Measurements from ENCODE around the gene DHRS4L2.
"Not testable (repeated sequence)": the region's sequence is repeated elsewhere in the genome, so short reads cannot be mapped to it uniquely, and the experiment has no call there.

DHRS4L2 gene

DNA sequence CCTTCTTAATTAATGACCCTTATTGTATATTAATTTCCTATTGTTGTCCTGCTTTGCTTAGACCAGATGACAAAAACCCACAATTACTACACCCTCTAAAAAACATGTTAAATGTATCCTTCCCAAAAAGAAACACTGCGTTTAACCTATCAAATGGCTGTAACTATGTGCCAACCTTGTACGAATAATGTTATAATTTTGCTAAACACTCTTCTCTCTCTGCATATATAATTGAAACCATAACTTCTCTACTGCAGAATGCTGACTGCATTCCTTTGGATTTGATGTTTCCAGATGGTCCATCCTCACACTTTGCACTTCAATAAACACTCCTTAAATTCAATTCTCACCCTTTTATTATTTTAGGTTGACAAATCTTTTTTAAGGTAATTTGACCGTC is 31.8 kb downstream of the DHRS4L2 start:
- not testable (repeated sequence) for DNase-seq

DNA sequence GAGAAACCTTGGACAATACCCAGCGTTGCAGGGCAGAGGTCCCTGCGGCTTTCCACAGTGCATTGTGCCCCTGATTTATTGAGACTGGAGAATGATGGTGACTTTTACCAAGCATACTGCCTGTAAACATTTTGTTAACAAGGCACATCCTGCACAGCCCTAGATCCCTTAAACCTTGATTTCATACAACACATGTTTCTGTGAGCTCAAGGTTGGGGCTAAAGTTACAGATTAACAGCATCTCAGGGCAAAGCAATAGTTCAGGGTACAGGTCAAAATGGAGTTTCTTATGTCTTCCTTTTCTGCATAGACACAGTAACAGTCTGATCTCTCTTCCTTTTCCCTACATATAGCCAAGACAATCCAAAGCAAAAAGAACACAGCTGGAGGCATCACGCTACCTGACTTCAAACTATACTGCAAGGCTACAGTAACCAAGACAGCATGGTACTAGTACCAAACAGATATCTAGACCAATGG is 36.2 kb downstream of the DHRS4L2 start:
- not testable (repeated sequence) for DNase-seq

- not testable (repeated sequence) for DNase-seq
Measured at GRCh38 chr14:24029687-24030086, 41.0 kb downstream of the DHRS4L2 start.

GRCh38 chr14:24031331-24031730 is 42.6 kb downstream of the DHRS4L2 start:
- not testable (repeated sequence) for DNase-seq

GRCh38 chr14:24032727-24033418 is 44.1 kb downstream of the DHRS4L2 start:
- DNase-seq: no peak

GRCh38 chr14:24035769-24036168 is 47.0 kb downstream of the DHRS4L2 start:
- DNase-seq: not testable (repeated sequence)

- DNase-seq: peak; percentile 76
Measured at GRCh38 chr14:24036169-24036962, 47.6 kb downstream of the DHRS4L2 start.

GRCh38 chr14:24036963-24037657 is 48.4 kb downstream of the DHRS4L2 start:
- not testable (repeated sequence) for DNase-seq

DNA sequence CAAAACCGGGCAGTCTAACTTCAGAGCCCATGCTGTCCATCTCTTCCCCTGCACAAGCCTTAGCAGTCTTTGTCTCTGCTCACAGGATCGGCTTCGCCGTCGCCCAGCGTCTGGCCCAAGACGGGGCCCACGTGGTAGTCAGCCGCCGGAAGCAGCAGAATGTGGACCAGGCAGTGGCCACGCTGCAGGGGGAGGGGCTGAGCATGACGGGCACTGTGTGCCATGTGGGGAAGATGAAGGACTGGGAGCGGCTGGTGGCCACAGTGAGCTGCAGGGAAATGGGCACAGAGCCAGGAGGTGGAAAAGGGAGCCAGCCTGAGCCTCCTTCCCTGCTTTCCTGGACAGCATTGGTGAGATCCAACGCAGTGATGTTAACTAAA is 48.9 kb downstream of the DHRS4L2 start:
- no peak for DNase-seq

GRCh38 chr14:24038686-24039085 is 50.0 kb downstream of the DHRS4L2 start:
- DNase-seq: no peak

GRCh38 chr14:24040692-24041091 is 52.0 kb downstream of the DHRS4L2 start:
- no peak for DNase-seq

- DNase-seq: no peak
Measured at GRCh38 chr14:24042746-24043145, 54.0 kb downstream of the DHRS4L2 start.

GRCh38 chr14:24049002-24049401 is 60.3 kb downstream of the DHRS4L2 start:
- DNase-seq: peak; percentile 20

GRCh38 chr14:24050753-24051152 is 62.0 kb downstream of the DHRS4L2 start:
- DNase-seq: not testable (repeated sequence)

GRCh38 chr14:24051176-24051788 is 62.6 kb downstream of the DHRS4L2 start:
- DNase-seq: no peak

- peak; percentile 48 for DNase-seq
Measured at GRCh38 chr14:24051789-24052655, 63.3 kb downstream of the DHRS4L2 start, which contains the start of gene CARMIL3. TSS of gene CARMIL3 (plus strand) at chr14:24052009. CDS start at chr14:24052154, 145 bp downstream.

DNA sequence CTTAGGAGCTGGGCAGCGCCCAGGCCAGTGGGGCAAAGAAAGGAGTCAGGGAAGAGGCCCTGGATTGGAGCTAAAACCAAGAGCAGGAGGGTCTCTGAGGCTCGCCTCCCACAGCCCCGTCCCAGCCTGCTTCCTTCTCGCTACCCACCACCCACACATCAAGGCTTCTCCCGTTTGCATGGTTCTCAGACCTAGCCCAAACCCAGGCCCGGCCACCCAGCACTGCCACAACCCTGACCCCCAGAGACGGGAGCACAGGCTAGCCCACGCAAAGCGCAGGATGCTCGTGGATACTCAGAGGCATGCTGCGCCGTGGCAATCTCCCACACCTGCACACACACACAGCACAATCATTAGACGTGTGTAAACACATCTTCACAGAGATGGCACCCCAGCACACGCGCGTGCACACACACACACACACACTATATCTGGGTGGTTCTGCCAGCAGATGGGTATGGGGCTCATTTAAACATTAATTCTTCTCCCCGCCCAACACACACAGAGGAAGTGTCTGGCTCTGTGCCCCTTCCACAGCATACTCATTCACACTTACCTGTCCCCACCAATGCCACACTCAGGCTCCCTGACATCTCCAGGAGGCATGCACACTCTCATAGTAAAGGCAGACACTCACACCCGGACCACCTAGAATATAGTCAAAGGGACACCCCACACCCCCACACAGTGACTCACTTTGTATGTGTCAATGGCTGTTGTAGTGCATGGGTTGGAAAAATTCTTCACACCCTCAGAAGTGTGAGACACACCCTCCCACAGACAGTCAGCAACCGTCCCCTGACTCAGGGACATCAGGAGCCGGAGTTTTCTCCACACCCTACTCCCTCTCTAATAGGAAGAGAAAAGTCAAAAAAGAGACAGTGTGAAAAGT is 64.2 kb downstream of the DHRS4L2 start:
- no peak for DNase-seq

DNA sequence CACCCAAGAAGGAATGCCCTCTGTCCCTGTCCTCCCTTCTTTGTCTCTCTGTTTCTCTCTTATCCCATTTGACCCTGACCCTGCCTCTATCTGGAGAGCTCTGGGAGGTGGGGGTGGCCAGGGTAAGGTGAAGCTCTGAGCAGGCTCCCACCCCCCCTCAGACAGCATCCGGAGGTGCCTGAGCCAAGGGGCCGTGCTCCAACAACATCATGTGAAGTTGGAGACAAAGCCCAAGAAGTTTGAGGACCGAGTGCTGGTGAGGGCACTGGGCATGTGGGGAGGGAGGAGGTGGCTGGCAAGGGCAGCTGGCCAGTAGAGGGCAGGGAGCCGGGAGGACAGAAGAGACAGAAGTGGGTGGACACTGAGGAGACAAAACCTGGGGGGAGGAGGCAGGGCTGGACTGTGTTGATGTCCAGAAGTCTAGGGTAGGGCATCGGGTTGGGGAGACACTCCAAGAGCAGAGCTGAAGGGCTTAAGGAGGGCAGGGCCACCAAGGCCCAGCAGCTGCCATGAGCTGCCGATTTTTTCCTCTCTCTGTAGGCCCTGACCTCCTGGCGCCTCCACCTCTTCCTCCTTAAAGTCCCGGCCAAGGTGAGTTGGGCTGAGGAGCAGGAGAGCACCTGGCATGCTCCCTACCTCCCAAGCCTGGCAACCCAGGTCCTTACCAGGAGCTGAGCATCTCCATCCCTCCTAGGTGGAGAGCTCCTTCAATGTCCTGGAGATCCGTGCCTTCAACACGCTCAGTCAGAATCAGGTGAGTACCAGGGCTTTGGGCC is 65.0 kb downstream of the DHRS4L2 start:
- no peak for DNase-seq

DNA sequence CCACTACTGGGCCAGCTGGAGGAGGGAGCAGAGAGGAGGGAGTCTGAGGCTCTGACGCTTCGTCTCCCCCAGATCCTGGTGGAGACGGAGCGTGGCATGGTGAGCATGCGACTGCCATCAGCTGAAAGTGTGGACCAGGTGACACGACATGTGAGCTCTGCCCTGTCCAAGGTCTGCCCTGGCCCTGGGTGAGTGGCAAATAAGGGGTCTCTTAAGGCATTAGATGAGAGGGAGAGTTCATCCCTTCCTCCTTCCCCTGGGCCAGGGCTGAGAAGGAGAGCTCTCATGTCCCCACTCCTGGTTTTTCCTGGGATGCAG is 65.6 kb downstream of the DHRS4L2 start:
- no peak for DNase-seq

GRCh38 chr14:24054646-24055045 is 65.9 kb downstream of the DHRS4L2 start:
- no peak for DNase-seq

All from GDM1 (cell line).